GM10847 (cell line): ENCODE data around the gene COL1A1.

Experiments
- POLR2A ChIP-seq: IDR thresholded peaks from 2 replicates; pipeline ENCODE4 v1.6.1; 2011; ENCODE audit not compliant: insufficient read length; ENCODE audit errors: extremely low read depth

Gene COL1A1

GRCh38 chr17:50165867-50166517 lies 35.4 kb downstream of the COL1A1 start, which contains the start of gene SGCA:
TSS of gene SGCA (plus strand) at chr17:50166005. CDS start at chr17:50166041, 36 bp downstream.
- TF ChIP-seq POLR2A, result no peak

GRCh38 chr17:50165466-50165865 lies 36.0 kb downstream of the COL1A1 start:
- no peak for TF ChIP-seq POLR2A

GRCh38 chr17:50165066-50165465 lies 36.4 kb downstream of the COL1A1 start:
- no peak for TF ChIP-seq POLR2A

GRCh38 chr17:50164697-50164988 lies 36.8 kb downstream of the COL1A1 start:
- TF ChIP-seq POLR2A, result no peak

- no peak for TF ChIP-seq POLR2A
Measured at GRCh38 chr17:50163843-50164696, 37.4 kb downstream of the COL1A1 start.

GRCh38 chr17:50162466-50163254 lies 38.8 kb downstream of the COL1A1 start:
- TF ChIP-seq POLR2A, result no peak

- no peak for TF ChIP-seq POLR2A
Measured at GRCh38 chr17:50161911-50162288, 39.5 kb downstream of the COL1A1 start.

- peak; percentile 26 for TF ChIP-seq POLR2A
Measured at GRCh38 chr17:50161023-50161910, 40.2 kb downstream of the COL1A1 start.

GRCh38 chr17:50157891-50158290 lies 43.5 kb downstream of the COL1A1 start:
- no peak for TF ChIP-seq POLR2A

- no peak for TF ChIP-seq POLR2A
Measured at GRCh38 chr17:50155115-50155819, 46.2 kb downstream of the COL1A1 start.

- no peak for TF ChIP-seq POLR2A
Measured at GRCh38 chr17:50154604-50155003, 46.8 kb downstream of the COL1A1 start.

- TF ChIP-seq POLR2A, result no peak
Measured at GRCh38 chr17:50153650-50154575, 47.5 kb downstream of the COL1A1 start.

- no peak for TF ChIP-seq POLR2A
Measured at GRCh38 chr17:50152736-50153135, 48.7 kb downstream of the COL1A1 start.

- no peak for TF ChIP-seq POLR2A
Measured at GRCh38 chr17:50151937-50152547, 49.4 kb downstream of the COL1A1 start.
